ENCODE results near the gene HOXA1.
A peak's percentile ranks its signal among the peaks of the same experiment; 100 is the strongest.

Gene HOXA1

DNA sequence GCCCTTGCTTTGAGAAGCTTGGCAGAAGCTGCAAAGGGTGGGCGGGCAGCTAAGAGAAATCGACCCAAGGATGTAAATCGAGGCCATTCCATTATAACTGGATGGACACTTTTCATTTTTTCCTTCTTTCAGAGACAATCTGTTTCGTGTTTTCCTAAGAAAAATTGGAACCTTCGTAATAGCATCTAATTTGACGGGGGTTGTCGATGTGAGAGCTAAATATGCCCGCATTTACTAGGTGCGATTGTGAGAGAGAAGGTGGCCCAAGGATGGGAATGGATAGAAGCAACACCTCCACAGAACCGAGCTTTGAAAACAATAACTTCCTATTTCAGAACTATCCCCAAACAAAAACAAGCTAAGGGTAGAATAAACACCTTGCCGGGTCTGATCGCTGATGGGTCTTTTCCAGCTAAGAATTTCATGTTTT, 35.6 kb upstream of the HOXA1 start:
- DNase-seq, result no peak

DNA sequence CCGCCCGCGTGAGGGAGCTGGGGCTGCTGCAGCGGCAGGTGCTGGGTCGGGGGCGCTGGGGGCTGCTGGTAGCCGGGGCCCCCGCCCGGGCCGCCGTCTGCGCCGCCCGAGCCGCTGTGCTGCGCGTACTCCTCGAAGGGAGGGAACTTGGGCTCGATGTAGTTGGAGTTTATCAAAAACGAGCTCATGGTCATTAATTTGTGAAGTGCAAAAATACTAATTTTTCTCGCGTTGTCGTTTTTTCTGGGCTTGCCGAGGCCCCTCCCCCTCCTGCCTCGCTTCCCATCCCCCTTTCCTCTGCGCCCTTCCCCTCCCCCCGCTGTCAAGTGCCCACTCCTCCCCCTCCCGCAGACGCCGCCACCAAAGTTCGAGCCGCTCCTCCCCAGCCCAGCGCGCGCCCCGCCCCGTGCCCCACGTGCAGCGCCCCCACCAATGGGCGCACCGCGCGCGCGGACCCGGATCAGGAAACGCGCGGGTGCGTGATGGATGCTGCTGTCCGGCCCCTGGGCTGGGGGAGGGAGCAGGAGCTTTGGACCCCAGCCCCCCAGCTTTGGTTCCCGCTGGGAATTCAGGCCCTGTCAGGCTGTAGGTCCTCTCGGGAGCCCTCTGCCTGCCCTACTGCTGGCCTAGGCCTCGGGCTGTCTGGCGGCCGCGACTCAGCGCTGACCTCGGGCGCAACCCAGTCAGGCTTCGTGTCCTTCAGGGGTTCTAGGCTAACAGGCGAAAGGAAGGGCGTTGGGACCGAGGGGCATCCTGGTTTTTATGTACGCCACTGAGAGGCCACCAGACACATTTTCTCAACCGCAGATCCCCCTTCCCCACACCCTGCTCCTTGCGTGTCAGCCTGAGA, 35.0 kb upstream of the HOXA1 start, which contains the start of gene HOXA4:
Gene HOXA4, minus strand, starts transcription at position 218 of the 850 bp plus-strand sequence. Its CDS starts 24 bp downstream, at position 194.
- DNase-seq, result peak; percentile 82

DNA sequence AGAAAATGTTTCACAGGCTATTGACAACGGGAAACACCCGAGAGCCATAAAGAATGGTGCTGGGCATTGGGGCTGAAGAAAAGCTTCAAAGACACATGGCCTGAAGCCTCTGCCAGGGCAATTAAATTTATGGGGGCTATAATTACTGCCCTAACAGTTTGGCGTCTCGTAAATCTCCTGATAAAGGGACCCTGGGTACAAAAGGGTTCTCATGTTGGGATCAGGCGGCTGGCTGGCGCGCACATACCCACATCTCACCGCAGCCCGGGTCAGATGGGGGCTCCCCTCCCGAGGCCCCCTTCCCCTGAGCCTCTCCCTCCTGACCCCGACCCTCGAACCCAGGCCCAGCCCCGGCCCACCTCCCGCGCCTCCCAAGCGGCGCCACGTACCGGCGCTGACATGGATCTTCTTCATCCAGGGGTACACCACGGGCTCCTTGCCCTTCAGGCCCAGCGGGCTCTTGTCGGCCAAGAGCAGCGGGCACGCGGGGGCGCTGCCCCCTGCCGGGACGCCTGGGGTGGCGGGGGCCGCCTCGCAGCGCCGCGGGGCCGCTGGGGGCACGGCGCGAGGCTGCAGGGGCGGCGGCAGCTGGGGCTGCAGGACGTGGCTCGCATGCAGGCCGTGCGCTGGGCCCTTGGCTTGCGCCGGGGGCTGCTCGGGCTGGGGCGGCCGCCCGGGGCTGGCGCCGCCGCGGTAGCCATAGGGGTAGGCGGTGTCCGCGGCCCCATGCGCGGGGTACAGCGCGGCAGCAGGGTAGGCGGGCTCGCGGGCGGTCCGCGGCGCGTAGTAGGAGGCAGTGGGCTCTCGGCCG, 34.1 kb upstream of the HOXA1 start:
- peak; percentile 67 for DNase-seq

DNA sequence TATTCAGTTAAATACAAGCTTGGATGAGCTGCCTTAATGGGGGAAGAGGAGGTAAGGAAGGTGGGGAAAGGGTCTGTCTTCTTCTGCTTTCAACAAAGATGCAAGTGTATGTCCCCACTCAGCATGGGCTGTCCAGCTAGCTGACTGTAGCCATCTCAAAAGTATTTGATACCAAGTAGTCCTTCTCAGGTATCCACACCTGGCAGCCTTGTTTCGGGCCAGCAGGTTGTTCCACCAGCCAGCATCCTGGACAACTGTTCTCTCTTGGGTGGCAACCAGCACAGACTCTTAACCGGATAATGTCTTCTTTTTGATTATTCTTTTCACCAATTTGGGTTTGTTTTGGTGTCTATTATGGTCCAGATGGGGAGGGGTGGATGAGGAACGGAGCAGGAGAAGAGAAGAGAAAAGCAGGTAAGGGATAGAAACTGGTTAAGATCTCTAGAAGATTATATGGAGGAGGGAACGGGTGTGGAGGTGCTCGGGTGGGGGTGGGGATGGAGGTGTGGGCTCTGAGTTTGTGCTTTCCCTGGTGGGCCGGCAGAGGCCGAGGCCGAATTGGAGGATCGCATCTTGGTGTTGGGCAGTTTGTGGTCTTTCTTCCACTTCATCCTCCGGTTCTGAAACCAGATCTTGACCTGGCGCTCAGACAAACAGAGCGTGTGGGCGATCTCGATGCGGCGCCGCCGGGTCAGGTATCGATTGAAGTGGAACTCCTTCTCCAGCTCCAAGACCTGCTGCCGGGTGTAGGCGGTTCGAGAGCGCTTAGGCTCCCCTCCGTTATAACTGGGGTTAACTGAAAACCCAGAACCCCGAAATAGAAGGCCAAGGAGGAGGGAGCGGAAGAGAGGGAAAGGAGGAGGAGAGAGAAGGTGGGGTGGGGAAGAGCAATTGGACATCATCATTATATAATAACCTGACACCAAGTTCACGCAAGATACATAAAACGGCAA, 33.3 kb upstream of the HOXA1 start:
- peak; percentile 47 for DNase-seq

DNA sequence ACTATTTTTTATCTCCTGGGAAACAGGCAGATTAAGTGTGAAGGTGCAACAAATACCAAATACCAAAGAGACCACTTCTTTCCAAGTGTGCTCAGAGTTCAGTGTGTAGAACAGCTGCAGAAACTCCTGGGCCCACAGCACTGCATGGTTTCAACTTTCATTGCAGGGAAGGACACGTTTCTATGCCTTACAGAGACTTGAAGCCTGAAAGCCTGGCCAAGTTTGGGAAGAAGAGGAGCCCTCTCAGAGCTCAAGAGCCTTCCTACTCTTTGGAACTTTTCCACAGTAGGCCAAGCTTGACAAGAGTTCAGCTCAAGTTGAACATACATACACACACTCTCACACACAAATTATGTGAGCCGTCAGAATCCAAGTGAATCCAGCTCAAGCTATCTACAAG, 32.2 kb upstream of the HOXA1 start:
- peak; percentile 43 for DNase-seq

- DNase-seq, result no peak
Observed at GRCh38 chr7:27126596-27127327, 31.0 kb upstream of the HOXA1 start.

- DNase-seq, result no peak
Observed at GRCh38 chr7:27125986-27126394, 30.2 kb upstream of the HOXA1 start.

DNA sequence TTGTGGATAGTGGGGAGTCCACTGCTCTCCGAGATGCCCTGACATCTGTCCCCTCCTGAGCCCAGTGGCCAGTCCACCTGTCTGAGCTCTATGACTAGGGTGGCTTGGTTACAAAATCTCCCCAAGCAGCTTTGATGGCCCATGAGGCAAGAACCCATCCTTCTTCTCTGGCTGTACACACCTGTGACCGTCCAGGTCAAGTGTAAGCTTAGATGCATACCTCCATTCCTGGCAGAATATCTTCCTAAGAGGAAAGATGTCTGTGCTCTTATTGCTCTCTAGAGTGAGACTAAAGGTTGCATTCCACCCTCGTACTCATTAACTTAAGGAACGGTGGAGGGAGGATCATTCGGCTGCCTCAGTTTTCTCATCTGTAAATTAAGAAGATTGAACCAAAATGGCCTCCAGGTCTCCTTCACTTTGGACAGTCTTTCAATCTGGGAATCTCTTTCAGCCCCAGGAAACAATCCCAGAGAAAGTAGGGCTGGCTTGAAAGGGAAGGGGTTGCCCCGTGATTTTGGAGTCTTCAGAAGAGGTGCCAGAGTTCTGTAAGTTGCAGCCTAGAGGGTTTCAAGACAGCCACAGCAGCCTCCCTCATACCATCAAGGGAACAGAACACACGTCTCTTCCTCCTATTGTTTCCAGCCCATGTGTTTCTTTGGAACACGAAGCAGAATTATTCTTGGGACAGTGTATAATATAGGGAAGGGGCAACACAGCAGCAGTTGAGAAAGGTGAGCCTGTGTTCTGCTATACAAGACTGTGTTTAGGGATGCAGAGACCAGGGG, 29.3 kb upstream of the HOXA1 start:
- no peak for DNase-seq

GRCh38 chr7:27124096-27124901, 28.5 kb upstream of the HOXA1 start:
- DNase-seq, result peak; percentile 74

- peak; percentile 46 for DNase-seq
Observed at GRCh38 chr7:27123477-27124053, 27.8 kb upstream of the HOXA1 start.

DNA sequence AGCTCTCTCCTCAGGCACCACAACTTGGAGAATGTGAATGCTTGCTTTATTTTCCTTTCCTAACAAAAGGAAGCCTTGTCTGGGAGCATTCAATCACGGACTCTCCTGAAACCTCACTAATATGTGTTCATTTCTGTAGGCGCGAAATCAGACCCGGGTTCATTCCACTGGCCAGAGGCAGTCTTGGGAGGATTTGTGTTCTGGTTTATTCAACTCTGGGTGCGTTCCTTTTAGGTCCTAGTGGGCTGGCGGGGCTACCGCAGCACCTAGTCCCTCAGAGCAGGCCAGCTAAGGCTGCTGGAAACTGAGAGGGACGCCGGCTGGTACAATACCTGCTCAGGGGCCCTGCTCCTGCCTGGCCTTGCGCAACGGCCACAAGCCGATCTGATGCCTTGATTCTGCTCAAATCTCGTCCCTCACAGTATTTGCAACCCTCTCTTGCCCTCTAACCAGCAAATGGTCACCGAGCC, 27.2 kb upstream of the HOXA1 start:
- peak; percentile 70 for DNase-seq

DNA sequence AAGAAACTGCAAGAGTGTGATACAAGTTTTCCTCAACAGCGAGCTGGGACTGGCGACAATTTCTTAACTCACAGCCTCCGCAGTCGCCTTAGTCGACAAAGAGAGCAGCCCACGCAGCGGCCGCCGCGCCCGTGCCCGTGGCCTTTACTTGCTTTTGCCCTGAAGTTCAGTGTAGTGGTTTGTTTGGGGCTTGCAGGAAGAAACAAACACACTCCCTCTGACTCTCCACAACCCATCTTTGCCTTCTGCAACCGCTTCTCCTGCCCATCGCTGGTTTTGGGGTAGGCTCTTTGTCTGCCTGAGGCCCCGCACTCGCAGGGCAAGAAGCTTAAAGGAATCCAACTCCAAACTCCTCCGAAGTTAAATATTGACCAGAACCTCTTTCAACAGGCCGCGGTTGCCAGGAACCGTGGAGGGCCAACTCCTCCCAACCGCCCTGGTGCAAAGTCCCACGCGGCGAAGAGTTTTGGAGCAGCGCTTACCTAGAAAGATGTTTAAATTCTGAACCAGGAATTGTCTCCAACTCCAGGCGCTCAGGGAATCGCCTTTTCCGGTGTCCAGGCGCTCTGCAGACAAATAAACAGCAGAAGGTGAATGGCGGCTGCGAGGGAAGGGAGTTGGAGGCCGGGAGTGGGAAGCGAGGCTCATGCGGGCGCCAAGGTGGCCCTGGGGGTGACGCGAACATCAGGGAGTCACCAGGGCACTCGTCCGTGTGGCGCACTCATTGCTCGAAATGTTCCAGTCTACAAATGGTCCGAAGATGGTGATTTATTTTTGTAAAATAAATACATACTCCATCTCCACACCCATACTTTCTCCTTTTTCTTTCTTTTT, 26.5 kb upstream of the HOXA1 start:
- DNase-seq, result peak; percentile 55

DNA sequence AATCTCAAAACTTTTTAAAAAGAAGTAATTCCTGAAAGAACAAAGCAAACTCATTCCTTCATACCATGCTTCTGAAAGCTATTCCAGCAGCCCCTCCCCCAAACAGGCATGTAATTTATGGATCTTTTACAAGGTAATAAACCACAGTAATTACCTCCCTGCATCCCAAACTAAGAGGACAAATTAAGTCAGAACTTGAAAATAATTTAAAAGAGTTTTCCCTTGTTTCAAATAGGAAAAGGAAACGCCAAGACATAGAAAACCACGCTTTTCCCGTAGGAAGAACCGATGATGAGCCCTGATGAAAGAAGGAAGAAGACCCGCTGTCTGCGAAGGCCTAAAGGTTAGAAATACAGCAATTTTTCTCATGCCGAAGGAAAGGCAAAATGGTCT, 25.9 kb upstream of the HOXA1 start:
- DNase-seq, result no peak

GRCh38 chr7:27119412-27119911, 23.7 kb upstream of the HOXA1 start:
- DNase-seq, result no peak

GRCh38 chr7:27118580-27118979, 22.8 kb upstream of the HOXA1 start:
- DNase-seq, result no peak

DNA sequence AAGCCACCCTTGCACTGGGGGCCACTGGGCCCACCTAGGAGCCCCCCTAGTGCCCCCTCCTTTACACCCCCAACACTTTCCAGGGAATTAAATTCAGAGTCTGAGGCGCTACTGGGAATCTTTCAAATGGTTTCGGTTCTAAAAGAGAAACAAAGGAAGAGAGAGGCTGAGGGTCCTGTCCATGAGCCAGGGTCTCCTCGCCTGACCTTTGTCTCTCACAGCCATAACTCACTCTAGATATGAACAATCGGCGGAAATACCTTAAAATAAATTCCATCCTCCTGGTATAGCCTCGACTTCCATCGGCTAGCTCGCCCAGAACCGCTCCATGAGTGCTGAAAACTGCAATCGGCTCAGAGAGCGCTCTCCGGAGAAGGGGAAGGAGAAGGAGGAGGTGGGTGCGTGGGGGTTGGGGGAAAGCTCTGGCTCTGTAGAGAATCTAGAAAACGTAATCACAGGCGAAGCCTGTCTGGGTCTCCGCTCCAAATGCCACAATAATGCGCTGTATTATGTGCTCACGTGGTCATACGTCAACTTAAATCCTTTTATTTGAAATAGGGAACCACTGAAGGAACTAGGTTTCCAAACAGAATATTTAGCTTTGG, 22.2 kb upstream of the HOXA1 start:
- DNase-seq, result no peak

GRCh38 chr7:27116962-27117886, 21.4 kb upstream of the HOXA1 start:
- peak; percentile 48 for DNase-seq
